GM21528 (cell line): ENCODE data around the gene NPAS3.

Source experiments
- ATAC-seq: cut with Tn5 transposase; IDR thresholded peaks from one replicate; pipeline ENCODE4 v1.9.1; 2021; ENCODE audit warnings: mild to moderate bottlenecking, moderate library complexity; ENCODE audit not compliant: unreplicated experiment, low FRiP score

The NPAS3 gene

GRCh38 chr14:33009673-33010072 lies 71.0 kb downstream of the NPAS3 start:
- no peak for ATAC-seq

DNA sequence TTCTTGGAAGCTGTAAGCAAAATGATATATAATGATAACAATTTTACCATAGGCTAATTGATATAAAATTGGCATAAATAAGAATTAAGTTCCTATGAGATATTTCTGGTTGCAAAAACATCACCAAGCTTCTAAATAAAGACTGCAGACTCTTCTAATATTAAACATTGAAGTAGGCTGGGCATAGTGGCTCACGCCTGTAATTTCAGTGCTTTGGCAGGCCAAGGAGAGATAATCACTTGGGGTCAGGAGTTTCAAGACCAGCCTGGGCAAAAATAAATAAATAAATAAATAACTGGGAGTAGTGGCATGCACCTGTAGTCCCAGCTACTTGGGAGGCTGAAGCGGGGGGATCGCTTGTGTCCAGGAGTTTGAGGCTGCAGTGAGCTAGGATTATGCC lies 71.8 kb downstream of the NPAS3 start:
- ATAC-seq: no peak

- no peak for ATAC-seq
Measured at GRCh38 chr14:33014710-33015109, 76.0 kb downstream of the NPAS3 start.

- ATAC-seq: no peak
Measured at GRCh38 chr14:33016613-33017012, 77.9 kb downstream of the NPAS3 start.

DNA sequence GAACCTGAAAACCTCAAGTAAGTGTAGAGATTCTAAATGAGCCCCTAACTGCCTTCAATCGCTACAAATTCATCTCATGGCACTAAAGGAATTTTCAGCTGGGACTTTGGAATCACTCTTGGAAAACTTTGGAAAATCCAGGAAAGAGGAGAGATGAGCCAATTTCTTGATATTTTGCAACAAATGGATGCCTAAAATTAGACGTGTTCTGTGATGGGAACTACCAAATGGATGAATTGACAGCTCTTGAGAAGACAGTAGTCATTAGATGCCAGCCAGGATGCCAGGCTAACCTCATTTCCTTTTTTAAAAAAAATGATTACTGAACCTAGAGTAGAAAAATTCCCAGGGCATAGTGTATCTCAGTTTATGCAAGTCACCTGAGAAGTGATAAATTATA lies 78.3 kb downstream of the NPAS3 start:
- no peak for ATAC-seq

- ATAC-seq: no peak
Measured at GRCh38 chr14:33019346-33019745, 80.7 kb downstream of the NPAS3 start.

GRCh38 chr14:33026850-33027430 lies 88.3 kb downstream of the NPAS3 start:
- no peak for ATAC-seq

DNA sequence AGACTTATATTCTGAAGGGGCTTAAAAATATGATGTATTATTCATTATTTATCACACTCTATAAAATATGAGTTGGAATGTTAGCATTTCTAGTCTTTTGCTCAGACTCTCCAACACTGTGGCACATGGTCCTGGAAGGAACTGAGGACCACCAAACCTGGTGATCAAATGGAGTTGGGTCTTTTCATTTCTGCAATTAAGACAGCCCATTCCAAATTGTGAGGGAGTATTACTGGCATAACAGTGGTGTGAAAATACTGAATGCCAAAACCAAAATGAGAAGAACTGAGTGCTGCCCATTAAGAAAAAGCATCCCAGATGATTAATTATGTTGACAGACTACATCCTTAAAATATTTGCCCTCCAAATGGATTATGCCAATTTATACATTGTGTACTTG lies 90.8 kb downstream of the NPAS3 start:
- no peak for ATAC-seq

DNA sequence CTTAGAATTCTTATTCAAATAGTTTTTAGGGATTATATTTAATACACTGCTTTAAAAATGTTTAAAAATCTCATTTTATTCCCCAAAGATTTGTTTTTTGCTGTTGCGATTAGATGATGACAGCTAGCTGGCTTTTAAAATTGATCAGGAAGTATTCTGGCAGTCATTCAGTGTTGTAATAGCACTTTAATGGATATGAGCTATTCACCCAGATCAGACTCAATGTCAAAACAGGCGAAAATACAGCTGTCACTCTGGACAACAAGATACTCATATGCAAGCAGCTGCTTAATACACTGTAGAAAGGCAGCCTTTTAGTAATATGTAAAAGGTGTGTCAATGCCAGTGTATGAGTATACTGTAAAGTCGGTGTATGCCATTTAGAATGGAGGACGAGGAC lies 91.7 kb downstream of the NPAS3 start:
- ATAC-seq: no peak

GRCh38 chr14:33035416-33036194 lies 96.9 kb downstream of the NPAS3 start:
- no peak for ATAC-seq

DNA sequence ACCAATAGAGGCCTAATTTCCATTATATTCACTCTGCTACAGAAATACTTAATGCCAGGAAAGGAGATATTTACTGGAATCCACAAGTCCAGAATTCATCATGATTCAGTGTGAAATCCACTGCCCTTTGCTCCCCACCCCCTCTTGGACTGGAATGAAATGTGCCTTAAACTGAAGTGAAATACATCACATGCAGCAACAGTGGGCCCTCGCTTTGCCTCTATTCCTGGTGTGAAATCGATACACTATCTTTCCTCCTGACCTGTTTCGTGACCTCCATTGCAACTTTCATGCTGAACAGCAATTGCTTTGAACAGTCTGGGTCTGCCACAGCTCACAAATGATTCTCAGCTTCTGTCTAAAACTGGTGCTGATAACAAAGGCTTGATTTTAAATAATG lies 100.6 kb downstream of the NPAS3 start:
- ATAC-seq: no peak

DNA sequence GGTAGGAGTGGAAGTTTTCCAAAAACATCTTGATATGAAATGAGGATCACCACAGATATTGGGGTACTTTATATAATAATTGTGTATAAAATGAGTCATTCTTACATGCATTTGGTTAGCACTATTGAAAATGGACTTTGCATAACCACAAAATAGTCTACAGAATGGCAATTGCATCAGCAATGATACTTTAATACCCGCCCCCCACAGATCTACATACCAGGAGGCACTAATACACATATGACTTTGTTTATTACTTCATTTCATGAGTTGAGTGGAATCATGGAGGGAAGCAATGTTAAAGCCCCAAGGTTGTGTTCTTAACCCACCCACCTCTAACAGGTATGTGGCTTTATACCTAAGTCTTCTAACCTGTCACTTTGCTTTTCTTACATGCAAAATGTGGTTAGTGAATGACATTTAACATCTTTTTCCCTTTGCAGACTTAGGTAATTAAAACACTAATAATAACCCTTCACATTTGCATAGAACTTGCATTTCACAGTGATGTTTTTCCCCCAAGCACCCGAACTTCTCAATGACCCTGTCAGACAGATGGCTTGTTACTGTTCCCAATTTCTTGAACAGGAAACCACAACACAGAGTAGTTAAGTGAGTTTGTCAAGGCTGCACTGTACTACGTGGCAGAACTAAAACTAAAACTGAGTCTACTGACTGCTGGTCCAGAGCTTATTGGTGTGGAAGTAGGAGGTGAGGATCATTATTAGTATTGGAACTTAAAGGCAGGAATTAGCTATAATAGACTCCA lies 101.9 kb downstream of the NPAS3 start:
- ATAC-seq: no peak

DNA sequence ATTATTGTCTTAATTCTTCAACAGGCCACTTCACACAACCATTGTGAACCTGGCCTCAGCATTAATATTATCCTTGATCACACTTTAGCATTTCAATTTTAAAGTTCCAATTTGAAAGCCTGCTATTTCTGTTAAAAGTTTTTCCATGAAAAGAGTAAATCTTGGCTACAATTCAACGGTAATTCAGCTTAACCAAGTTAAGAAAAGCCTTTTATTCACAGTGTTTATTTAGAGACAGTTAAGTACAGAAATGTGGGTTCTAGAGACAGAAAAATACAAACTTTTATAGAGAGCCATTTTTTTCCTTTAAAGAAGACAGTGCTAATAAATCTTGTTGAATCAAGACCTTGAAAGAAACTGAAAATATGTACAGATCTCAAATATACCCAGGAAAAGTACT lies 103.9 kb downstream of the NPAS3 start:
- ATAC-seq: no peak

GRCh38 chr14:33045760-33046159 lies 107.1 kb downstream of the NPAS3 start:
- no peak for ATAC-seq

DNA sequence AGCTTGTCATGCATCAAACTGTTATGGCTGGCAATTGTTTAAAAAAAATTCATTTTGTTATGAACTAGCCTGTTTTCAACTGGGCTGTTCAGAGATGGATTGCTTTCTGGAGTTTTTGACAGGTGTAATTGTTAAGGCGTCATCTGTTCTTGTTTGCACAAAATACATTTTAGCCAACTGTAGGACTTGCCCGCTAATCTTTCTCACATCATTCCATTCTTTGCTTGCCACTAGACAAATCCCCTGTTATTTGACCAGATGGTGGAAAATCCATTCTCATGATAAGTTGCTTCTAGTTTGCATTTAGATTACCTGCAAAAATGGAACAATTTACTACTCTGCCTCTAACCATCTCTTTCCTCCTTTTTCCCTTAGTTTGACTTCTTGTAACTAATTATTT lies 114.3 kb downstream of the NPAS3 start:
- no peak for ATAC-seq

DNA sequence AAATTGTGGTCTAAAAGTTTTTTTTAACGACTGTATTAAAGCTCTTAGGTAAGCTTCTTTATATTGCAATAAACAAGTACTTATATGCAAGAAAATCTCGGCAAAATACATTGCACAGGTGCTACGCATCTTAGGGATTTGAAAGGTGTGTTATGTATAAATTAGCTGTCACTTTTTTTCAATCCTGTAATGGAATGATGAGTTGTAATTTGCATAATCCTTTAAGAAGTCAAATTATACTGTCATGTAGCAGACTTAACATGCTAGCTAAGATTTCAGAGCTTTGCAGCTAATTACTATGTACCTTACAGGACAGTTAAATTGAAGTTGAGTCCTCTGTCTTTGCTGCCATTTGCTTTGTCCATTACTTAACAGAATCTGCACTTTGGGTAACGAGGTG lies 117.5 kb downstream of the NPAS3 start:
- ATAC-seq: no peak

GRCh38 chr14:33057585-33057984 lies 118.9 kb downstream of the NPAS3 start:
- ATAC-seq: no peak

- no peak for ATAC-seq
Measured at GRCh38 chr14:33061667-33062325, 123.1 kb downstream of the NPAS3 start.

- ATAC-seq: no peak
Measured at GRCh38 chr14:33062476-33062875, 123.8 kb downstream of the NPAS3 start.

- no peak for ATAC-seq
Measured at GRCh38 chr14:33062881-33063280, 124.2 kb downstream of the NPAS3 start.

- no peak for ATAC-seq
Measured at GRCh38 chr14:33063521-33063920, 124.8 kb downstream of the NPAS3 start.
